ENCODE measurements around the gene FAM76A. TPM values are rescaled to one million over a fixed set of nuclear protein-coding genes. Genes with fewer than 3 reads are reported as not detected.
"Not testable (repeated sequence)": the region's sequence is repeated elsewhere in the genome, so short reads cannot be mapped to it uniquely, and the experiment has no call there.

Gene FAM76A
- total and polyA plus RNA-seq, 5 donors, result 6.1 to 14.5 (median 12.7) TPM

DNA sequence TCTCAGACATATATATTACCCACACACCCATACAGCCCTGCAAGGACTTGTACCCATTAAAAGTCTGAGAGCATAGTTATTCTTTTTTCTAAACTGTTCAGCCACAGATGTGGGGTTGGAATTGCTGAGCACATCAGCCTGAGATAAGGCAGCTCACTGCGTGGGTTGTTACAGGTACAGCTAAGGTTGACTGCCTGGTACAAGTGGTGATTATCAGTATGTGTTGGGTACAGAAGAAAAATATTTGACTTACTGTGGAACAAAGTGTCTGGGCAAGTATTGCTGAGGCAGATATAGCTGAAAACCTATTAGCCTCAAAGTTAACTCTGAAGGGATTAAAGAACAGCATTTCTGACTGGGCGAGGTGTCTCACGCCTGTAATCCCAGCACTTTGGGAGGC, 52.3 kb downstream of the FAM76A start:
- Histone ChIP-seq H3K4me1 (ENCODE audit: control insufficient read depth, insufficient read depth, low read length) (no peaks in the 10 kb centered on the region), H3K4me3 (ENCODE audit: low read length) (no peak overlapping the region), H3K9me3 (ENCODE audit: control insufficient read depth, low read length) (no peaks in the 10 kb centered on the region), H3K27ac (ENCODE audit: low read length) (no peak overlapping the region), H3K27me3 (ENCODE audit: control insufficient read depth, insufficient read depth) (no peaks in the 10 kb centered on the region)
- no peak for DNase-seq
- 84% methylated on average over 3 of the region's 3 CpGs for WGBS
- intact Hi-C loops (cut with DNase I), result no loop called here
- no peak for ATAC-seq

DNA sequence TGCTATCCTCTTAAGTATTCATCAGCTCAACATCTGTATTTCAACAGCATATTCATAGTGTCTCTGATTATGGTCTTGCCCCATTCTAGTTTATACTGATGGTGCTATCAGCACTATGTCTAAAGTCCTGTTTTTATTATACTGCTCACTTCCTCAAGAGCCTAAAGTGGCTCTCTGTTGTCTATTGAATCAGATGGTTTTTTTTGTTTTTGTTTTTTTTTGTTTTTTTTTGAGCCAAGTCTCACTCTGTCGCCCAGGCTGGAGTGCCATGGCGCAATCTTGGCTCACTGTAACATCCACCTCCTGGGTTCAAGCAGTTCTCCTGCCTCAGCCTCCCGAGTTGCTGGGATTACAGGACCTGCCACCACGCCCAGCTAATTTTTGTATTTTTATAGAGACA, 53.4 kb downstream of the FAM76A start:
- DNase-seq, result no peak

DNA sequence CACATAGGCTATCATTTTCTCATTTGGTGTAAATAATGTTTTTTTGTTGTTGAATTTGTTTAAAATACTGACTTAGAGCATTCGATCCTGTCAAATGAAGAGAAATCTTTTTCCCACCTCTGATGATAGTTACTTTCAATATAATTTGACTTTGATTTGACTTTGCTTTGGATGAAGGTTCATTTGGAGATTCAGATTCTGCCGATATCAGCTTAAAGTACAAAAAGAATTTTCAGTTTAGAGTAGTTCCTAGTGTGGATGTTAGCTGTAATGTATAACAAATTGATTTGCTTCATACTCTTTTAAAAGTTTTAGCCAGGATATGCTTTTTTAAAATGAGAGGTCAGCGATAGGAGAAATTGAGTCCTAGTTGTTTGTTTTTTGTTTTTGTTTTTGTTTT, 57.2 kb downstream of the FAM76A start:
- H3K27me3 ChIP-seq (ENCODE audit: control insufficient read depth, insufficient read depth), result no peaks in the 10 kb centered on the region

More for the DNA sequence above, 53.4 kb downstream of the FAM76A start:
- H3K4me3 ChIP-seq (ENCODE audit: low read length), result no peak overlapping the region
- no peaks in the 10 kb centered on the region for H3K4me1 ChIP-seq (ENCODE audit: control insufficient read depth, insufficient read depth, low read length)
- H3K9me3 ChIP-seq (ENCODE audit: control insufficient read depth, low read length), result no peaks in the 10 kb centered on the region
- WGBS, result 85% methylated on average over 4 of the region's 4 CpGs
- no peaks in the 10 kb centered on the region for H3K27me3 ChIP-seq (ENCODE audit: control insufficient read depth, insufficient read depth)
- intact Hi-C loops (cut with DNase I), result no loop called here
- no peak overlapping the region for H3K27ac ChIP-seq (ENCODE audit: low read length)
- peak in 1 of 2 donors; percentile 22 for ATAC-seq

DNA sequence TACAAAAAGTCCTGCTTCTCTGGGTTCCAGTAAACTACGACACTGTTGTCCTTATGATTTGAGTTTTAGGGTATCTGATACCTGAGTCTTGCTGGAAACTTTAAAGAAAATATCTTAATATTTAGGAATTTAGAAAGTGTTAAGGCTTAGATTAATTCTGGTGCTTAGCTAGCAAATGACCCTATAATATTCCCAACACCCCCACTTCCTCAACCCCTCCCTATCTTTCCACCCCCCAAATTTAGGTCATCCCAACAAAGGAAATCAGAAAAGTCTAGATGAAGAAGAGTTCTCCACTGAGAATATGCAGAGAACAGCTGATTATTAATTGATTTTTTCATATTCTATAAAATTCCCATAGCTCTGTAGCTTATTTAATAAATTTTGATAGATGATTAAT, 58.9 kb downstream of the FAM76A start:
- Histone ChIP-seq H3K27ac (ENCODE audit: low read length) (no peak overlapping the region), H3K4me3 (ENCODE audit: low read length) (no peak overlapping the region), H3K27me3 (ENCODE audit: control insufficient read depth, insufficient read depth) (no peaks in the 10 kb centered on the region), H3K4me1 (ENCODE audit: control insufficient read depth, insufficient read depth, low read length) (peaks cover 8% of the 10 kb centered on the region), H3K9me3 (ENCODE audit: control insufficient read depth, low read length) (no peaks in the 10 kb centered on the region)
- DNase-seq (no peak), ATAC-seq (no peak)
- 95% methylated on average over 1 of the region's 1 CpG for WGBS
- intact Hi-C loops (cut with DNase I), result no loop called here

More for the DNA sequence above, 57.2 kb downstream of the FAM76A start:
- DNase-seq, result no peak
- Histone ChIP-seq H3K27ac (ENCODE audit: low read length) (no peak overlapping the region), H3K4me1 (ENCODE audit: control insufficient read depth, insufficient read depth, low read length) (peaks cover 2% of the 10 kb centered on the region), H3K4me3 (ENCODE audit: low read length) (no peak overlapping the region), H3K9me3 (ENCODE audit: control insufficient read depth, low read length) (no peaks in the 10 kb centered on the region)
- intact Hi-C loops (cut with DNase I), result no loop called here
- no peak for ATAC-seq
- 95% methylated on average over 3 of the region's 3 CpGs for WGBS

DNA sequence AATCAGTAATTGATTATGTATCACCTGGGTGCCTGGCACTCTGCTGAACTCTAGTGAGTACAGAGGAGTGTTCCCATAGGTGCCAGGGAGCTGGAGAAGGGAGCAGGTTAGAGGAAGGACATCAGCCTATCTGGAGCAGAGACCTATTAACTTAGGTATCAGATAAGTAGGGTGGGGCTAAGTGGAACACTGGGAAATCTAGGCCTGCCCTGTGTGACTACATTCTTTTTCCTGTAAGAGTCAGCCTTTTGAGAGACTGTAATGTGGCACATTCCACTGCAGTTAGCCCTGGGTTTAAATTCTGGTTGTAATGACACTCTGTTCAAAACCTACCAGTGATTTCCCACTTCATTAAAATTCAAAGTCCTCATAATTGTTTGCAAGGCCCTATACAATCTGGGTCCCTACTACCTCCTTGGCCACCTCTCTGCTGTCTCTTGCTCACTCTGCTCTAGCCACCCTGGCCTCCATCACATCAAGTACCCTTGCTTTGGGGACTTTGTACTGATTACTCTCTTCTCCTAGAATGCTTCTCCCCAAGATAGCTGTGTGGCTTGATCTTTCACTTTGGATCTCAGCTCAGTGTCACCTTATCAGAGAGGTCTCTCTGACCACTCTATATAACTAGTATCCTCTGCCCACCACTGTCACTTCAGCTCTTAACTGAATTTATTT, 60.2 kb downstream of the FAM76A start:
- H3K4me3 ChIP-seq (ENCODE audit: low read length), result no peak overlapping the region
- DNase-seq (no peak), ATAC-seq (peak; percentile 41 to 82)
- intact Hi-C loops (cut with DNase I), result no loop called here
- H3K4me1 ChIP-seq (ENCODE audit: control insufficient read depth, insufficient read depth, low read length), result peaks cover 8% of the 10 kb centered on the region
- no peaks in the 10 kb centered on the region for H3K9me3 ChIP-seq (ENCODE audit: control insufficient read depth, low read length)
- no peak overlapping the region for H3K27ac ChIP-seq (ENCODE audit: low read length)
- H3K27me3 ChIP-seq (ENCODE audit: control insufficient read depth, insufficient read depth), result no peaks in the 10 kb centered on the region

DNA sequence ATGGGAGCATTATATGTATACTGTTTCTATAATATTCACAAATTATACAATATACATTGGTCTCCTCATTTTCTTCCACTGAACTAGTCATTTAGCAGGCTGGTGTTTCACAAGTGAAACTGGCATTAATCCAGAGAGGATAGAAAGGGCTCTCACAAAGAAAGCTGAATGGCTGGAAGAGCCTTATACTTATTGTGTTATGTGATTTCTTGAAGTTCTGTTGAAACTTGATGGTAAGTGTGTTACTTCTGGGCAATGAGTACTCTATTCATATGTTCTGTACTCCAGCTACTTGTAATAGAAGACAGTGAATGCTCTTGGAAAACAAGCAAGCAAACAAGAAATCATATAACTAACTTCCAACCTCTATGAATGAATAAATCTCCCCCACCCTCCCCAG, 62.1 kb downstream of the FAM76A start:
- intact Hi-C loops (cut with DNase I), result no loop called here
- DNase-seq, result no peak
- Histone ChIP-seq H3K4me3 (ENCODE audit: low read length) (no peak overlapping the region), H3K4me1 (ENCODE audit: control insufficient read depth, insufficient read depth, low read length) (peaks cover 8% of the 10 kb centered on the region), H3K27ac (ENCODE audit: low read length) (no peak overlapping the region), H3K27me3 (ENCODE audit: control insufficient read depth, insufficient read depth) (no peaks in the 10 kb centered on the region), H3K9me3 (ENCODE audit: control insufficient read depth, low read length) (no peaks in the 10 kb centered on the region)
- ATAC-seq, result peak in 1 of 2 donors; percentile 8

DNA sequence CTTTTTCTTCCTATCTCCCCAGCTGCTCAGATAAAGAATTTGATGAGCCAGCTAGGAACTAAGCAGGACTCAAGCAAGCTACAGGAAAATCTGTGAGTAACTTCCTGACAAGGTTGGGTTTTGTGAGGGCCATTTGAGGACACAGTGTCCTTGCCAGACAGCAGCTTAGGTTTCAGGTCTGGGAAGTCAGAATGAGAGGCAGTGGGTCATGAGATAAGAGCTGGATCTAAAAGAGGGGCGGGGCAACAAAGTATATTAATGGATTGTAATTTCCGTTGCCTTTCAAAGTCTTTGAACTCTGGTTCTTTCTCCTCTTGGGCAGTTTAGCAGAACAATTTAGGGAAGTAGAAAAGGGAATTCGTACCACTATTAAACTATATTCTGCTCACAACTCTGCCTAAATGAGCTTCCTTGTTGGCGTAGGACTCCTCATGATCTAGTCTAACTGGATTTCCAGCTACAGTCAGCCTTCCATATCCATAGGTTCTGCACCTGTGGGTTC, 63.8 kb downstream of the FAM76A start:
- ATAC-seq, result peak; percentile 87 to 95

DNA sequence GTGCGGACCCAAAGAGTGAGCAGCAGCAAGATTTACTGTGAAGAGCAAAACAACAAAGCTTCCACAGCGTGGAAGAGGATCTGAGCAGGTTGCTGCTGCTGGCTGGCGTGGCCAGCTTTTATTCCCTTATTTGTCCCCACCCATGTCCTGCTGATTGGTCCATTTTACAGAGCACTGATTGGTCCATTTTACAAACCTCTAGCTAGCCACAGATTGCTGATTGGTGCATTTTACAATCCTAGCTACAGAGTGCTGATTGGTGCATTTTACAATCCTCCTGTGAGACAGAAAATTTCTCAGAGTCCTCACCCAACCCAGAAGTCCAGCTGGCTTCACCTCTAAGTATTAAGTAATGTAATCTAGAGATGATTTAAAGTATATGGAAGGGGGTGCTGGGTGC, 64.5 kb downstream of the FAM76A start:
- ATAC-seq; H3K4me1 ChIP-seq (ENCODE audit: control insufficient read depth, insufficient read depth, low read length); intact Hi-C loops (cut with DNase I): not testable (repeated sequence)

More for the DNA sequence above, 63.8 kb downstream of the FAM76A start:
- Histone ChIP-seq H3K9me3 (ENCODE audit: control insufficient read depth, low read length) (no peaks in the 10 kb centered on the region), H3K27me3 (ENCODE audit: control insufficient read depth, insufficient read depth) (no peaks in the 10 kb centered on the region), H3K4me3 (ENCODE audit: low read length) (no peak overlapping the region), H3K4me1 (ENCODE audit: control insufficient read depth, insufficient read depth, low read length) (peaks cover 8% of the 10 kb centered on the region), H3K27ac (ENCODE audit: low read length) (peak overlapping the region; percentile 23)
- intact Hi-C loops (cut with DNase I), result no loop called here
- 47% methylated on average over 4 of the region's 4 CpGs for WGBS
- DNase-seq, result peak in 1 of 3 donors; percentile 30

DNA sequence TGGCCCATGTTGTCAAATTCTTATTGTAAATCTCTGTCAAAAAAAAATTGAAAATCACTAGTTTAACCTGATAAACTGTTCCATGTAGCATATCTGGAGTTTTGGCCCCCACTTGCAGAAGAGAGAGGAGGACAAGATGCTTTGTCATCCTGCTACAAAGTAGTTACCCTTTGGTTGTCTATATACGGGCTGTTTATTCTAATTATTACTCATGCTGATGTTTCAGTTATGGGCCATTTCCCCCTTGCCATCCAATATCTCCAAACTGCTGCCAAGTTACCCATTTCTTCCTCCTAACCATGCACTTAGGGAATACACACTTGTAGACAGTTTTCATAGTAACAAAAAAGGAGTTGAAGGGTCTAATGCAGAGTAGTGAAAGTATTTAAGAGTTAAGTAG, 69.8 kb downstream of the FAM76A start:
- H3K27ac ChIP-seq (ENCODE audit: low read length), result no peak overlapping the region
- no peaks in the 10 kb centered on the region for H3K27me3 ChIP-seq (ENCODE audit: control insufficient read depth, insufficient read depth)
- H3K4me1 ChIP-seq (ENCODE audit: control insufficient read depth, insufficient read depth, low read length), result no peaks in the 10 kb centered on the region
- DNase-seq, result no peak
- no peak overlapping the region for H3K4me3 ChIP-seq (ENCODE audit: low read length)
- no peaks in the 10 kb centered on the region for H3K9me3 ChIP-seq (ENCODE audit: control insufficient read depth, low read length)
- no peak for ATAC-seq
- intact Hi-C loops (cut with DNase I), result no loop called here
- WGBS, result 75% methylated on average over 1 of the region's 1 CpG

More for the DNA sequence above, 64.5 kb downstream of the FAM76A start:
- H3K9me3 ChIP-seq (ENCODE audit: control insufficient read depth, low read length); DNase-seq; H3K4me3 ChIP-seq (ENCODE audit: low read length); H3K27me3 ChIP-seq (ENCODE audit: control insufficient read depth, insufficient read depth): not testable (repeated sequence)
- 91% methylated on average over 3 of the region's 3 CpGs for WGBS
- peak overlapping the region; percentile 27 for H3K27ac ChIP-seq (ENCODE audit: low read length)

DNA sequence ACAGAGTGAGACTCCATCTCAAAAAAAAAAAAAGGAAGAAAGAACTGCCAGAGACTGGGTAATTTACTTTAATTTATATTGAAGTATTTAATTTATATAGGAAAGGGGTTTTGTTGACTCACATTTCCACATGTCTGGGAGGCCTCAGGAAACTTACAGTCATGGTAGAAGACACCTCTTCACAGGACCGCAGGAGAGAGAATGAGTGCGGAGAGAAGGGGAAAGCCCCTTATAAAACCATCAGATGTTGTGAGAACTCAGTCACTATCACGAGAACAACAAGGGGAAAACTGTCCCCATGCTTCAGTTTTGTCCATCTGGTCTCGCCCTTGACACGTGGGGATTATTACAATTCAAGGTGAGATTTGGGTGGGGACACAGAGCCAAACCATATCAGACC, 79.0 kb downstream of the FAM76A start:
- DNase-seq (no peak), ATAC-seq (no peak)
- WGBS, result 93% methylated on average over 5 of the region's 5 CpGs
- Histone ChIP-seq H3K4me1 (ENCODE audit: control insufficient read depth, insufficient read depth, low read length) (no peaks in the 10 kb centered on the region), H3K4me3 (ENCODE audit: low read length) (no peak overlapping the region), H3K9me3 (ENCODE audit: control insufficient read depth, low read length) (no peaks in the 10 kb centered on the region), H3K27ac (ENCODE audit: low read length) (no peak overlapping the region), H3K27me3 (ENCODE audit: control insufficient read depth, insufficient read depth) (no peaks in the 10 kb centered on the region)
- intact Hi-C loops (cut with DNase I), result no loop called here

DNA sequence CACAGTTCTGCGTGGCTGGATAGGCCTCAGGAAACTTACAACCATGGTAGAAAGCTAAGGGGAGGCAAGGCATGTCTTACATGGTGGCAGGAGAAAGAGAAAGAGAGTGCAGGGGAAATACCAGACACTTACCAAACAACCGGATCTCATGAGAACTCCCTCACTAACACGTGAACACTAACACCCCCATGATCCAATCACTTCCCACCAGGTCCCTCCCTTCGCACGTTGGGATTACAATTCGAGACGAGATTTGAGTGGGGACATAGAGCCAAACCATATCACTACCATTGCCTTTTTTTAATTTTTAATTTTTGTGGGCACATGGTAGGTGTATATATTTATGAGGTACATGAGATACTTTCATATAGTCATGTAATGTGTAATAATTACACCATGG, 81.0 kb downstream of the FAM76A start:
- intact Hi-C loops (cut with DNase I), result no loop called here
- DNase-seq, result no peak
- WGBS, result 93% methylated on average over 7 of the region's 7 CpGs

DNA sequence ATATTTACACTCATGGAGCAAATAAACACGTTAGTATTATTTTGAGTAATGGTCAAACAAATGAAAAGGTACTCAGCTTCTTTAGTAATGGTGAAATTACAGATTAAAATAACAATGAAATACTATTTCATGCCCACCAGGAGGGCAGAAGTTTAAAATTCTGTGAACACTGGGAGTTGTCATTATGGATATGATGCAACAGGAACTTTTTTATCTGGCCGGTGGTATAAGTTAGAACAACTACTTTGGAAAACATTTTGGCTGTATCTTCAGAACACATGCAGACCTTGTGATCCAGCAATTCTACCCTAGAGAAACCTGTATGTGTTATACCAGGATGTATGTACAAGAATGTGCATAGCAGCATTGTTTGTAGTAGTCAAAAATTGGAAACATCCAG, 81.6 kb downstream of the FAM76A start:
- DNase-seq (no peak), ATAC-seq (no peak)
- intact Hi-C loops (cut with DNase I), result no loop called here
- no peaks in the 10 kb centered on the region for H3K27me3 ChIP-seq (ENCODE audit: control insufficient read depth, insufficient read depth)
- WGBS, result 69% methylated on average over 2 of the region's 2 CpGs
- H3K27ac ChIP-seq (ENCODE audit: low read length), result no peak overlapping the region
- no peaks in the 10 kb centered on the region for H3K9me3 ChIP-seq (ENCODE audit: control insufficient read depth, low read length)
- no peaks in the 10 kb centered on the region for H3K4me1 ChIP-seq (ENCODE audit: control insufficient read depth, insufficient read depth, low read length)
- H3K4me3 ChIP-seq (ENCODE audit: low read length), result no peak overlapping the region

More for the DNA sequence above, 81.0 kb downstream of the FAM76A start:
- no peak overlapping the region for H3K27ac ChIP-seq (ENCODE audit: low read length)
- ATAC-seq, result no peak
- H3K4me1 ChIP-seq (ENCODE audit: control insufficient read depth, insufficient read depth, low read length), result no peaks in the 10 kb centered on the region
- H3K27me3 ChIP-seq (ENCODE audit: control insufficient read depth, insufficient read depth), result no peaks in the 10 kb centered on the region
- H3K9me3 ChIP-seq (ENCODE audit: control insufficient read depth, low read length), result no peaks in the 10 kb centered on the region
- no peak overlapping the region for H3K4me3 ChIP-seq (ENCODE audit: low read length)

Measured in right cardiac atrium (tissue), 5 donors.